Measurements from ENCODE around the gene OR13C2. TPM values are rescaled to one million over a fixed set of nuclear protein-coding genes. Genes with fewer than 3 reads are reported as not detected.
"Not testable (repeated sequence)": the region's sequence is repeated elsewhere in the genome, so short reads cannot be mapped to it uniquely, and the experiment has no call there.

The OR13C2 gene, protein sequence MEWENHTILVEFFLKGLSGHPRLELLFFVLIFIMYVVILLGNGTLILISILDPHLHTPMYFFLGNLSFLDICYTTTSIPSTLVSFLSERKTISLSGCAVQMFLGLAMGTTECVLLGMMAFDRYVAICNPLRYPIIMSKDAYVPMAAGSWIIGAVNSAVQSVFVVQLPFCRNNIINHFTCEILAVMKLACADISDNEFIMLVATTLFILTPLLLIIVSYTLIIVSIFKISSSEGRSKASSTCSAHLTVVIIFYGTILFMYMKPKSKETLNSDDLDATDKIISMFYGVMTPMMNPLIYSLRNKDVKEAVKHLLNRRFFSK
- not detected for total RNA-seq

GRCh38 chr9:104605527-104605926 is at the start of gene OR13C2:
OR13C2 (minus strand) TSS chr9:104605627; CDS start chr9:104605627, 0 bp downstream.
- DNase-seq (ENCODE audit: low spot score); intact Hi-C loops (cut with DNase I); ATAC-seq: not testable (repeated sequence)

DNA sequence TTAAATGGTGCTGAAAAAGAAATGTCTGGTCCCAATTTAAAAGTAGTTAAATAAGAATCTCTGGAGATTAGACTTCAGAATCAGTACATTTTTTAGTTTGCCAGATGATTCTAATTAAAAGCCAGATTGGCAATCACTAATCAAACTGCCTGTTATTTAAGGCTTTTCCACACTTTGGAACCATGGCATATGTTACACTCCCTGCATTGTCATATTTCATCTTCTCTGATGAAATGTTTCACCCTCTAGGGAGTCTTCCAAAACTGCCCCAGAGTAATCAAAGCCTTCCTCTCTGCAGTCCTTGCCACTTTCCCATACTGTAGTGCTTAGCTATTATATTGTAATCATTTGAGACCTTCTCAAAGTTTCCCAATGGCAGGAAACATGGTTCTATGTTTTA is 30.0 kb upstream of the OR13C2 start:
- ATAC-seq = no peak
- DNase-seq (ENCODE audit: low spot score) = no peak
- intact Hi-C loops (cut with DNase I) = no loop called here

GRCh38 chr9:104633976-104634520 is 28.6 kb upstream of the OR13C2 start:
- ATAC-seq = no peak
- no peak for DNase-seq (ENCODE audit: low spot score)
- intact Hi-C loops (cut with DNase I) = no loop called here

DNA sequence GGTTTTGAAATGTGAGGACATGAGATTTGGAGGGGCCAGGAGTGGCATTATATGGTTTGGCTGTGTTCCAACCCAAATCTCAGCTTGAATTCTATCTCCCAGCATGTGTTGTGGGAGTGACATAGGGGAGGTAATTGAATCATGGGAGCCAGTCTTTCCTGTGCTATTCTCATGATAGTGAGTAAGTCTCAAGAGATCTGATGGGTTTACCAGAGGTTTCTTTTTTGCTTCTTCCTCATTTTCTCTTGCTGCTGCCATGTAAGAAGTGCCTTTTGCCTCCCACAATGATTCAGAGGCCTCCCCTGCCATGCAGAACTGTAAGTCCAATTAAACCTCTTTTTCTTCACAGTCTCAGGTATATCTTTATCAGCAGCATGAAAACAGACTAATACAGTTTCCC is 20.5 kb upstream of the OR13C2 start:
- ATAC-seq; intact Hi-C loops (cut with DNase I); DNase-seq (ENCODE audit: low spot score): not testable (repeated sequence)

DNA sequence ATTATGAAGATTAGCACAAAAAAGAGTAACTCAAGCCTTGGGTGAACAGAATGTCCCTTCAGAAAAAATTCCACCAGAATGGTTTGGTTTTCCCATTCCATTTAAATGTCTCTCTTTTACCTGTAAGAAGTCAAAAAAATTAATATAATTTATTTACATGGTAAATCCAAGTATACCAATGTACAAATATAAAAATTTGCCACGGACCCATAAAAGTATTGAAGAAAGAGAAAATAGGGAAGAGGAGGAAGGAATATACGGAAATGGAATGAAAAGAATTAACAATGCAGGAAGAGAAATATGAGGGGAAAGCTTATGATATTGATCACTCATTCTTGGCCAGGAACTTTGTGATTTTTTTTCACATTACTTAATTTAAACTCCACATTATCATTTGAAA is 12.7 kb upstream of the OR13C2 start, which contains the start of gene OR13C9:
TSS of gene OR13C9 (minus strand) at position 101 of the 400 bp plus-strand sequence. CDS start at position 101, 0 bp downstream.
- intact Hi-C loops (cut with DNase I) = no loop called here
- no peak for DNase-seq (ENCODE audit: low spot score)
- ATAC-seq = no peak

GRCh38 chr9:104617418-104617817 is 12.0 kb upstream of the OR13C2 start:
- intact Hi-C loops (cut with DNase I) = no loop called here
- no peak for DNase-seq (ENCODE audit: low spot score)
- ATAC-seq = no peak

DNA sequence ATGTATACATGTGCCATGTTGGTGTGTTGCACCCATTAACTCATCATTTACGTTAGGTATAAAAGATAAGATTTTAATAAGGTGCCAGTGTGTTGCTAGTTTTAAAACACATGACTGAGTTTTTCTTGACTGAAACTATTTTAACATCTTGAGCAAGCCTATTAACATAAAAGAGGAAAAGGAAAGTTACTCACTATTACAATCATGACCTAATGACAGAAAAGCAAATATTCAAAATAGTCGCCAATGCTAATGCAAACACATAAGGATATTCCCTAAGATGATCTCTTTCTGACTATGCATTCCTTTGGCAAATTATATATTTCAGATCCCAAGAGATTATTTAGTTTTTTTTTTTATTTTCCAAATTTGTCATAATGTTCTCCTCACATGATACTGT is 5.8 kb upstream of the OR13C2 start:
- intact Hi-C loops (cut with DNase I) = no loop called here
- DNase-seq (ENCODE audit: low spot score) (no peak), ATAC-seq (no peak)

- intact Hi-C loops (cut with DNase I) = no loop called here
- ATAC-seq = no peak
- no peak for DNase-seq (ENCODE audit: low spot score)
Observed at GRCh38 chr9:104608336-104608735, 2.9 kb upstream of the OR13C2 start.

DNA sequence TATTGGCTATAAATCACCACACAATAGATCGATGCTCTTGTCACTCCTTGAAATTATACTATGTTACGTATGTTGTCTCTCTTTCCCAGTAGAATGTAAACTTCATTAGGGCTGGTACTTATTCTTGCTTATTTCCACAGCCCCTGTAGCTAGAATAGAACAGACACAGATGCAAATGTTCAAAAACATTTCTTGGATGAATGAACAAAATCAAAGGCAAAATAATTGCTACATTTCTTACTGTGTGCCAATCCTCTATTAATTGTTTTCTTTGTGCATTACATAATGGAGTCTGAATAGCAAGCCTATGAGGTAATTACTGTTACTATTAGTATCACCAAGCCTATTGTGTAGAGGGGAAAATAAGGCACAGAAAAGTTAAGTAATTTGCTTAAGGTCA is 725 bp upstream of the OR13C2 start:
- no peak for ATAC-seq
- intact Hi-C loops (cut with DNase I) = no loop called here
- DNase-seq (ENCODE audit: low spot score) = no peak

- DNase-seq (ENCODE audit: low spot score) (no peak), ATAC-seq (no peak)
- intact Hi-C loops (cut with DNase I) = no loop called here
Observed at GRCh38 chr9:104604801-104605200, 626 bp downstream of the OR13C2 start.

- ATAC-seq; intact Hi-C loops (cut with DNase I): not testable (repeated sequence)
Observed at GRCh38 chr9:104599313-104599712, 6.1 kb downstream of the OR13C2 start, which contains the start of gene OR13C5. OR13C5 (minus strand) TSS chr9:104599413; CDS start chr9:104599413, 0 bp downstream.

GRCh38 chr9:104598749-104599148 is 6.7 kb downstream of the OR13C2 start:
- ATAC-seq; intact Hi-C loops (cut with DNase I): not testable (repeated sequence)

More at GRCh38 chr9:104599313-104599712, 6.1 kb downstream of the OR13C2 start, which contains the start of gene OR13C5:
- not testable (repeated sequence) for DNase-seq (ENCODE audit: low spot score)

DNA sequence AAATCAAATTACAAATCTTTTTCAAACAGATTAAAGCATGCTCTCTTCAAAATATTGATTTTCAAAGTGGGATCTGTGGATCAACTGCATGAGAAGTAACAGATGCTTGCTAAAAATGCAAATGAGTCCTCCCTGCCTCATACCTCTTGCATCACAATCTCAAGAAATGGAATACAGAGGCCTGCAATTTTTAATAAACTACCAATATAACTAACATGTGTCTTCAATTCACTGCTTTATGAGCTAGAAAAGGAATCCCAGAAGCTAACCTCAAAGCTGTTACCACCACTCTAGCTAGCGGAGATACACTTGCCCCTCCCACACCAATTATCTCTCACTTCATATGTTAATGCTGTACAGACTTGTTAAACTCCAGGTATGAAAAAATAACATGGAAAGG is 15.8 kb downstream of the OR13C2 start:
- intact Hi-C loops (cut with DNase I) = no loop called here
- no peak for ATAC-seq
- DNase-seq (ENCODE audit: low spot score) = no peak

More at GRCh38 chr9:104598749-104599148, 6.7 kb downstream of the OR13C2 start:
- not testable (repeated sequence) for DNase-seq (ENCODE audit: low spot score)

- intact Hi-C loops (cut with DNase I) = no loop called here
- ATAC-seq (peak; percentile 96), DNase-seq (ENCODE audit: low spot score) (no peak)
Observed at GRCh38 chr9:104586496-104587180, 18.8 kb downstream of the OR13C2 start.

DNA sequence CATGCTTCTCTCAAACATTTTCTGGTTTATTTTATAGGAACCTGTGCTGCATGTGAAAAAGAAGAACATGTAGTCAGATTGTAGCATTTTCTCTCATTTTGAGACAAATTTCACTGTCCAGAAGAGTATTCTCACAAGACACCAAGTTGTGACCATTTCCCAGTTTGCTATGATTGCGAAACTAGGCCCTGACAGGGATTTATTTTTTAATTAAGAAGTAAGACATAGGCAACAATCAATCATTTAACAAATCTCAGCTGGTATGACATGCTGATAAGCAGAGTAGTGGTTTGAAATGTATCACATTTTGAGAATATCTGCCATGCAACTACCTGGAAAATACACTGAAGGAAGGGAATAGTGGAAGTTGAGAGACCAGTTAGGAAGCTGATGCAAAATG is 24.9 kb downstream of the OR13C2 start:
- intact Hi-C loops (cut with DNase I) = no loop called here
- no peak for DNase-seq (ENCODE audit: low spot score)
- ATAC-seq = no peak

GRCh38 chr9:104577263-104577662 is 28.2 kb downstream of the OR13C2 start:
- no peak for DNase-seq (ENCODE audit: low spot score)
- ATAC-seq = no peak
- intact Hi-C loops (cut with DNase I) = no loop called here

GRCh38 chr9:104575456-104575855 is 30.0 kb downstream of the OR13C2 start:
- no peak for DNase-seq (ENCODE audit: low spot score)
- ATAC-seq = no peak
- intact Hi-C loops (cut with DNase I) = no loop called here

GRCh38 chr9:104572612-104573011 is 32.8 kb downstream of the OR13C2 start:
- intact Hi-C loops (cut with DNase I) = no loop called here
- no peak for ATAC-seq

DNA sequence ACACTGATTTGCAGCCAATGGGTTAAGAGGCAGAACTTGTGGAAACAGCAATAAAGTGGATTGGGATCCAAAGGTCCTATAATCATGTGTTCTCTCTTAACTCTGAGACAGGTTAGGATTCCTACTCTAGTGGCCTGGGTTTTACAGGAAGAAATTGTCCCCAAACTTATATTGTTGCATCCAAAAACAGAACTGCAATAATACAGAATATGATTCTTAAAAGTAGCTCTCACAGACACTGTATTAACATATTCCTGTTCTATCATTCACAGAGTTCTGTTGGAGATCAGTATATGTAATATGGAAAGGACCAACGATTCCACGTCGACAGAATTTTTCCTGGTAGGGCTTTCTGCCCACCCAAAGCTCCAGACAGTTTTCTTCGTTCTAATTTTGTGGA is 36.6 kb downstream of the OR13C2 start, which contains the start of gene OR13C8:
TSS of gene OR13C8 (plus strand) at position 301 of the 400 bp plus-strand sequence. CDS start at position 301, 0 bp downstream.
- DNase-seq (ENCODE audit: low spot score) (no peak), ATAC-seq (no peak)
- intact Hi-C loops (cut with DNase I) = no loop called here

More at GRCh38 chr9:104572612-104573011, 32.8 kb downstream of the OR13C2 start:
- DNase-seq (ENCODE audit: low spot score) = no peak

DNA sequence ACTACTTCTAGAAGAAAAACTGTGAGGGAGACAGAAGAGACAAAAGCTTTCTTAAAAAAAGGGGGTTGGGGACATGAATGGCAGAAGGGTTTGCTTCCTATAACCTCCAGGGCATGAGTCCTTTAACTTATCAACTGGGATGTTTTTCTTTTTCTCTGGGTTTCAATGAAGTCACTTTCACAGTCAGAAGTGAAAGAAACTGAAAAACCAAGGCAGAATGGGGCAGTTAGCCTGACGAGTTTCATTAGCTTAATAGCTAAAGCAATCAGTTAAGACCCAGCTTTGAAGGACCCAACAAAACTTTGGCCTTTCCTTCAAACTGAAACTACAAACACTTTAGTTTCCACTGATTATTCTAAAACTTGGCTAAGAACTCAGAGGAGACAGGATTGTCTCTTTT is 41.1 kb downstream of the OR13C2 start:
- ATAC-seq (no peak), DNase-seq (ENCODE audit: low spot score) (no peak)
- intact Hi-C loops (cut with DNase I) = no loop called here
